ENCODE measurements around the gene PKD2.

DNA sequence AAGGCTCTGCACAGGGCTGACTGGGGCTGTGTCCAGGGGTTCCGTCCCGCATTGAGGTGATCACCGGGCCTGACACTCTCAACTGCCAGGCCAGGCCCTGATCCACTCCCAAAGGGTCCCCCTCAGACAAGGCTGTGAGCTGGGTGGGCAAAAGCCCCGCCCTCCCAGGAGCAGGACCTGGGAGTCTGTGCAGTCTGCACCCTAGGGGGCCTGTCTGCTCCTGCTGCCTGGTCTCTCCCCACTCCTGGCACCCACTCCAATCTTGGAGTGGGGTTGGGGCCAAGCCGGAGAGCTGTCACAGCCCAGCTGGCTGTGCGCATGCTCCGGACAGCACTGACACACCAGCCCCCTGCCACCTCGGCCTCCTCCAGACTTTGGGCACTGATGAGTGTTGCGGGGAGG is 41.3 kb upstream of the PKD2 start:
- no peak for TF ChIP-seq CTCF (IDR thresholded peaks at IDR 0.05)
- no peak for TF ChIP-seq EZH2phosphoT487 (IDR thresholded peaks at IDR 0.05)
- TF ChIP-seq EZH2 (IDR thresholded peaks at IDR 0.05), result no peak

Measured in neural progenitor cell (in vitro differentiated cells).